ENCODE data around the gene KIF3A. TPM values are rescaled to one million over a fixed set of nuclear protein-coding genes. Genes with fewer than 3 reads are reported as not detected.

Gene KIF3A
- total and polyA plus RNA-seq, 8 donors, result 0.58 to 19.3 (median 4.6) TPM

- no peaks in the 10 kb centered on the region for H3K9me3 ChIP-seq
- H3K4me1 ChIP-seq, result peaks cover 0 to 18% (median 8%) of the 10 kb centered on the region in 4 donors
- no peaks in the 10 kb centered on the region for H3K27me3 ChIP-seq
- H3K36me3 ChIP-seq, result no peaks in the 10 kb centered on the region
- TF ChIP-seq POLR2AphosphoS5 (IDR thresholded peaks at IDR 0.05) (no peak), EP300 (IDR thresholded peaks at IDR 0.05) (no peak), POLR2A (IDR thresholded peaks at IDR 0.05) (no peak), CTCF (IDR thresholded peaks at IDR 0.05) (no peak)
- no peak overlapping the region for H3K4me3 ChIP-seq
- intact Hi-C loops (cut with DNase I; ENCODE audit: low total_unique reads), result no loop called here
- DNase-seq, result no peak
- no peak overlapping the region for H3K27ac ChIP-seq
- WGBS, 5 donors, result 84 to 94% (median 88%) methylated on average over 14 to 15 of the region's 15 CpGs
Observed at GRCh38 chr5:132679717-132680380, 57.5 kb downstream of the KIF3A start.

GRCh38 chr5:132679166-132679565 is 58.2 kb downstream of the KIF3A start:
- TF ChIP-seq EP300 (IDR thresholded peaks at IDR 0.05), result no peak
- TF ChIP-seq CTCF (IDR thresholded peaks at IDR 0.05), result no peak
- TF ChIP-seq POLR2A (IDR thresholded peaks at IDR 0.05), result no peak
- TF ChIP-seq POLR2AphosphoS5 (IDR thresholded peaks at IDR 0.05), result no peak
- 90 to 95% (median 95%) methylated on average over 7 of the region's 7 CpGs for WGBS, 5 donors
- DNase-seq, result no peak
- Histone ChIP-seq H3K27ac (no peak overlapping the region), H3K27me3 (no peaks in the 10 kb centered on the region), H3K4me1 (peaks cover 3 to 23% (median 13%) of the 10 kb centered on the region in 4 donors), H3K4me3 (no peak overlapping the region), H3K36me3 (no peaks in the 10 kb centered on the region), H3K9me3 (no peaks in the 10 kb centered on the region)
- intact Hi-C loops (cut with DNase I; ENCODE audit: low total_unique reads), result no loop called here

GRCh38 chr5:132678735-132679134 is 58.6 kb downstream of the KIF3A start:
- no peak for TF ChIP-seq POLR2A (IDR thresholded peaks at IDR 0.05)
- no peak for TF ChIP-seq EP300 (IDR thresholded peaks at IDR 0.05)
- no peak for TF ChIP-seq CTCF (IDR thresholded peaks at IDR 0.05)
- TF ChIP-seq POLR2AphosphoS5 (IDR thresholded peaks at IDR 0.05), result no peak
- Histone ChIP-seq H3K4me1 (peaks cover 5 to 27% (median 14%) of the 10 kb centered on the region in 4 donors), H3K27ac (no peak overlapping the region), H3K36me3 (no peaks in the 10 kb centered on the region), H3K9me3 (no peaks in the 10 kb centered on the region), H3K4me3 (no peak overlapping the region), H3K27me3 (no peaks in the 10 kb centered on the region)
- intact Hi-C loops (cut with DNase I; ENCODE audit: low total_unique reads), result no loop called here
- no peak for DNase-seq
- WGBS, 5 donors, result 79 to 100% (median 89%) methylated on average over 1 of the region's 1 CpG

- intact Hi-C loops (cut with DNase I; ENCODE audit: low total_unique reads), result no loop called here
- TF ChIP-seq EP300 (IDR thresholded peaks at IDR 0.05) (no peak), POLR2A (IDR thresholded peaks at IDR 0.05) (no peak), CTCF (IDR thresholded peaks at IDR 0.05) (no peak), POLR2AphosphoS5 (IDR thresholded peaks at IDR 0.05) (no peak)
- Histone ChIP-seq H3K4me1 (peaks cover 5 to 27% (median 14%) of the 10 kb centered on the region in 4 donors), H3K27me3 (no peaks in the 10 kb centered on the region), H3K27ac (peak overlapping the region in 1 of 5 donors; percentile 77), H3K9me3 (no peaks in the 10 kb centered on the region), H3K36me3 (no peaks in the 10 kb centered on the region), H3K4me3 (no peak overlapping the region)
- 83 to 92% (median 90%) methylated on average over 15 of the region's 15 CpGs for WGBS, 5 donors
- DNase-seq, result no peak
Observed at GRCh38 chr5:132677682-132678400, 59.5 kb downstream of the KIF3A start.

Data from stomach (tissue), 9 donors.